SU-DHL-6 (cell line): ENCODE measurements around the gene DGKB.

Source experiments
- H2AFZ ChIP-seq: fragments of 200-600 bp; sonication (generic); 2 replicates; pipeline ENCODE4 v1.6.1; 2014; ENCODE audit warnings: low read depth, mild to moderate bottlenecking, moderate library complexity, mixed read lengths, antibody characterized with exemption, low read length; ENCODE audit not compliant: severe bottlenecking
- H3F3A ChIP-seq: fragments of 200-600 bp; shearing (Covaris generic); 2 replicates; pipeline ENCODE4 v1.6.0; 2016; ENCODE audit warnings: antibody characterized with exemption, mild to moderate bottlenecking; ENCODE audit not compliant: insufficient read depth
- H3K27ac ChIP-seq: fragments of 200-600 bp; sonication (generic); 2 replicates; pipeline ENCODE4 v1.5.1; 2016; ENCODE audit warnings: low read depth, mild to moderate bottlenecking, low read length, moderate library complexity, mixed read lengths
- H3K27me3 ChIP-seq: fragments of 200-600 bp; sonication (generic), shearing (Covaris generic); 2 replicates; pipeline ENCODE4 v1.6.0; 2014; ENCODE audit warnings: mild to moderate bottlenecking, low read length
- H3K36me3 ChIP-seq: fragments of 200-600 bp; sonication (generic); 2 replicates; pipeline ENCODE4 v1.6.1; 2014; ENCODE audit warnings: mild to moderate bottlenecking, low read length, mixed read lengths
- H3K4me2 ChIP-seq: fragments of 300-600, 200-600 bp; shearing (Covaris generic), sonication (generic); 2 replicates; pipeline ENCODE4 v1.6.0; 2014; ENCODE audit warnings: low read length, low read depth, mild to moderate bottlenecking; ENCODE audit not compliant: poor library complexity, severe bottlenecking
- H3K4me3 ChIP-seq: fragments of 200-600 bp; sonication (generic); 2 replicates; pipeline ENCODE4 v1.5.1; 2014; ENCODE audit warnings: antibody characterized with exemption, low read length, mild to moderate bottlenecking, mixed read lengths; ENCODE audit not compliant: insufficient read depth, poor library complexity, severe bottlenecking
- H3K79me2 ChIP-seq: fragments of 200-600 bp; sonication (generic); 2 replicates; pipeline ENCODE4 v1.6.1; 2014; ENCODE audit warnings: mild to moderate bottlenecking, low read length, moderate library complexity; ENCODE audit not compliant: insufficient read depth
- H3K9ac ChIP-seq: fragments of 200-600 bp; sonication (generic); 2 replicates; pipeline ENCODE4 v1.7.0; 2014; ENCODE audit warnings: mild to moderate bottlenecking, low read length
- H3K9me2 ChIP-seq: fragments of 200-600 bp; sonication (generic); replicated peaks from 2 replicates; pipeline ENCODE4 v1.6.1; 2014; ENCODE audit warnings: low read length; ENCODE audit not compliant: insufficient read depth
- H3K9me3 ChIP-seq: fragments of 200-600 bp; sonication (generic); 2 replicates; pipeline ENCODE4 v1.6.1; 2014; ENCODE audit warnings: low read length, mixed read lengths; ENCODE audit not compliant: insufficient read depth
- H4K20me1 ChIP-seq: fragments of 200-600 bp; sonication (generic); 2 replicates; pipeline ENCODE4 v1.6.1; 2014; ENCODE audit warnings: low read depth, mild to moderate bottlenecking, antibody characterized with exemption, low read length, moderate library complexity, mixed read lengths
- CTCF ChIP-seq: fragments of 200-600 bp; sonication (generic); IDR thresholded peaks from one replicate; pipeline ENCODE4 v1.5.1; 2017; ENCODE audit warnings: antibody characterized with exemption, mild to moderate bottlenecking, low read length, moderate library complexity; ENCODE audit not compliant: insufficient read depth, poor library complexity, severe bottlenecking
- EZH2phosphoT487 ChIP-seq: fragments of 200-600 bp; sonication (generic), shearing (Covaris generic); conservative IDR thresholded peaks from 2 replicates; pipeline ENCODE4 v1.6.1; 2018; ENCODE audit warnings: mild to moderate bottlenecking, antibody characterized with exemption, low read length, moderate library complexity, mixed read lengths

DGKB gene

GRCh38 chr7:14501436-14501835 lies 401.1 kb downstream of the DGKB start:
- no peaks in the 10 kb centered on the region for H3K27me3 ChIP-seq

GRCh38 chr7:14497390-14497789 lies 405.2 kb downstream of the DGKB start:
- Histone ChIP-seq H3K79me2 (no peaks in the 10 kb centered on the region), H3K36me3 (no peaks in the 10 kb centered on the region), H3K9me2 (no peaks in the 10 kb centered on the region), H3K27me3 (no peaks in the 10 kb centered on the region), H3K4me3 (no peak overlapping the region), H4K20me1 (no peaks in the 10 kb centered on the region), H3K9ac (no peak overlapping the region), H2AFZ (no peak overlapping the region), H3K4me2 (no peak overlapping the region), H3F3A (no peaks in the 10 kb centered on the region), H3K9me3 (no peaks in the 10 kb centered on the region), H3K27ac (no peak overlapping the region)
- TF ChIP-seq EZH2phosphoT487 (no peak), CTCF (no peak)

More at GRCh38 chr7:14501436-14501835, 401.1 kb downstream of the DGKB start:
- H2AFZ ChIP-seq: no peak overlapping the region
- no peak overlapping the region for H3K9ac ChIP-seq
- H3K9me3 ChIP-seq: no peaks in the 10 kb centered on the region
- TF ChIP-seq CTCF: no peak
- no peak for TF ChIP-seq EZH2phosphoT487
- H3K4me2 ChIP-seq: no peak overlapping the region
- H3K36me3 ChIP-seq: no peaks in the 10 kb centered on the region
- H3K27ac ChIP-seq: no peak overlapping the region
- H3F3A ChIP-seq: no peaks in the 10 kb centered on the region
- no peaks in the 10 kb centered on the region for H3K9me2 ChIP-seq
- H3K79me2 ChIP-seq: no peaks in the 10 kb centered on the region
- no peaks in the 10 kb centered on the region for H4K20me1 ChIP-seq
- H3K4me3 ChIP-seq: no peak overlapping the region

- no peaks in the 10 kb centered on the region for H3K79me2 ChIP-seq
- H3K9me3 ChIP-seq: no peaks in the 10 kb centered on the region
- no peak overlapping the region for H3K27ac ChIP-seq
- H3K27me3 ChIP-seq: no peaks in the 10 kb centered on the region
- H2AFZ ChIP-seq: no peak overlapping the region
- H3K9ac ChIP-seq: no peak overlapping the region
- no peaks in the 10 kb centered on the region for H3F3A ChIP-seq
- H3K4me3 ChIP-seq: no peak overlapping the region
- no peak overlapping the region for H3K4me2 ChIP-seq
- no peaks in the 10 kb centered on the region for H3K36me3 ChIP-seq
- TF ChIP-seq CTCF: no peak
- no peak for TF ChIP-seq EZH2phosphoT487
- H4K20me1 ChIP-seq: no peaks in the 10 kb centered on the region
- H3K9me2 ChIP-seq: no peaks in the 10 kb centered on the region
Measured at GRCh38 chr7:14495633-14496032, 406.9 kb downstream of the DGKB start.
